ENCODE results near the gene CD19. TPM values are rescaled to one million over a fixed set of nuclear protein-coding genes. Genes with fewer than 3 reads are reported as not detected.

The CD19 gene
- polyA plus RNA-seq, 1 donor (not counting 4 experiments of a cell fraction or from before 2014, with no cell fraction given) = not detected

DNA sequence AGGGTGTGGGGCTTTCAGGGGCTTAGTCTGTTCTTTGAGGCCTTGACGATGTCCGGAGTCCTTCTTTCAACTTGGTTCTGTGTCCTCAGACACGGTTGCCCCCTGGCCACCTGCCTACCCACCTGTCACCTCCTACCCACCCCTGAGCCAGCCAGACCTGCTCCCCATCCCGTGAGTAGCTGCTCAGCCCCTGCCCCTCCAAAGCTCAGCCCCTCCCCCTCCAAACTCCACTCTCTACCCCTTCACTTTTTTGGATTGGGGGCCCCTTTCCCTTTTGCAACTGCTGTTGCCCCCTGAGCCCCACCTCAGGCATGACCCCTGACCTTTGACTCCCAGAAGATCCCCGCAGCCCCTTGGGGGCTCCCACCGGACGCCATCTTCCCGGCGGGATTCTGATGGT lies 54.3 kb downstream of the CD19 start:
- FAIRE-seq (no peak), DNase-seq (ENCODE audit: low read depth, low spot score) (no peak)
- H3K4me3 ChIP-seq (ENCODE audit: control insufficient read depth in 2 of 3, extremely low read depth in 1 of 3, insufficient read depth in 2 of 3, low read depth in 1 of 3, low read length in 3 of 3) = no peak overlapping the region
- no peaks in the 10 kb centered on the region for H3K4me1 ChIP-seq (ENCODE audit: control insufficient read depth, extremely low read depth, insufficient read depth, low read length)
- dilution Hi-C loops (cut with MboI; ENCODE audit: extremely low pct_ligation_motif_present, low sequenced_read_pairs) = no loop called here
- no peak overlapping the region for H3K4me2 ChIP-seq (ENCODE audit: control insufficient read depth, extremely low read depth, insufficient read depth, low read depth, low read length)
- H3K36me3 ChIP-seq (ENCODE audit: control insufficient read depth in 2 of 2, extremely low read depth in 1 of 2, insufficient read depth in 2 of 2, low read length in 2 of 2) = peaks cover 17 to 29% of the 10 kb centered on the region in 2 experiments
- TF ChIP-seq, protein P1, sequence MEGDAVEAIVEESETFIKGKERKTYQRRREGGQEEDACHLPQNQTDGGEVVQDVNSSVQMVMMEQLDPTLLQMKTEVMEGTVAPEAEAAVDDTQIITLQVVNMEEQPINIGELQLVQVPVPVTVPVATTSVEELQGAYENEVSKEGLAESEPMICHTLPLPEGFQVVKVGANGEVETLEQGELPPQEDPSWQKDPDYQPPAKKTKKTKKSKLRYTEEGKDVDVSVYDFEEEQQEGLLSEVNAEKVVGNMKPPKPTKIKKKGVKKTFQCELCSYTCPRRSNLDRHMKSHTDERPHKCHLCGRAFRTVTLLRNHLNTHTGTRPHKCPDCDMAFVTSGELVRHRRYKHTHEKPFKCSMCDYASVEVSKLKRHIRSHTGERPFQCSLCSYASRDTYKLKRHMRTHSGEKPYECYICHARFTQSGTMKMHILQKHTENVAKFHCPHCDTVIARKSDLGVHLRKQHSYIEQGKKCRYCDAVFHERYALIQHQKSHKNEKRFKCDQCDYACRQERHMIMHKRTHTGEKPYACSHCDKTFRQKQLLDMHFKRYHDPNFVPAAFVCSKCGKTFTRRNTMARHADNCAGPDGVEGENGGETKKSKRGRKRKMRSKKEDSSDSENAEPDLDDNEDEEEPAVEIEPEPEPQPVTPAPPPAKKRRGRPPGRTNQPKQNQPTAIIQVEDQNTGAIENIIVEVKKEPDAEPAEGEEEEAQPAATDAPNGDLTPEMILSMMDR (optimal IDR thresholded peaks at IDR 0.05 in 1 of 3, IDR thresholded peaks at IDR 0.05 in 1 of 3, conservative IDR thresholded peaks at IDR 0.05 in 1 of 3; ENCODE audit: extremely low read depth in 1 of 3, insufficient read depth in 2 of 3, low read length in 3 of 3) = no peak
- TF ChIP-seq EZH2 (IDR thresholded peaks at IDR 0.05; ENCODE audit: low read length) = no peak
- H2AFZ ChIP-seq (ENCODE audit: control insufficient read depth, low read length) = no peak overlapping the region
- no peak overlapping the region for H3K27ac ChIP-seq (ENCODE audit: control insufficient read depth, insufficient read depth, low read length)
- no peaks in the 10 kb centered on the region for H3K27me3 ChIP-seq (ENCODE audit: control insufficient read depth, extremely low read depth, insufficient read depth, low read length)
- H3K79me2 ChIP-seq (ENCODE audit: control insufficient read depth, insufficient read depth, low read length) = no peaks in the 10 kb centered on the region
- no peaks in the 10 kb centered on the region for H4K20me1 ChIP-seq (ENCODE audit: control insufficient read depth, extremely low read depth, insufficient read depth, low read length)
- H3K9me1 ChIP-seq (ENCODE audit: control insufficient read depth, extremely low read depth, insufficient read depth, low read length) = no peaks in the 10 kb centered on the region
- peaks cover 1% of the 10 kb centered on the region for H3K9me3 ChIP-seq (ENCODE audit: control insufficient read depth, low read depth, low read length)
- H3K9ac ChIP-seq (ENCODE audit: control insufficient read depth, extremely low read depth, insufficient read depth, low read length) = no peak overlapping the region

DNA sequence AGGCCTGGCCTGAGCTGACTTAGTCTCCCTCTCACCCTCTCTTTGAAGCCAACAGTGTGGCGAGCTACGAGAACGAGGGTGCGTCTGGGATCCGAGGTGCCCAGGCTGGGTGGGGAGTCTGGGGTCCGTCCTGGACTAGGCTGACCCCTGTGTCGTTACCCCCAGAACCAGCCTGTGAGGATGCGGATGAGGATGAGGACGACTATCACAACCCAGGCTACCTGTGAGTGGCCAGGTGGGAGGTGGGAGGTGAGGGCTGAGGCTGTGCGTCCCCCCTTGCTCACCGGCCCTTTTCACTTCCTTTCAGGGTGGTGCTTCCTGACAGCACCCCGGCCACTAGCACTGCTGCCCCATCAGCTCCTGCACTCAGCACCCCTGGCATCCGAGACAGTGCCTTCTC lies 54.7 kb downstream of the CD19 start:
- DNase-seq (ENCODE audit: low read depth, low spot score) (no peak), FAIRE-seq (no peak)
- dilution Hi-C loops (cut with MboI; ENCODE audit: extremely low pct_ligation_motif_present, low sequenced_read_pairs) = no loop called here
- Histone ChIP-seq H3K9me3 (ENCODE audit: control insufficient read depth, low read depth, low read length) (peaks cover 1% of the 10 kb centered on the region), H3K79me2 (ENCODE audit: control insufficient read depth, insufficient read depth, low read length) (no peaks in the 10 kb centered on the region), H3K4me1 (ENCODE audit: control insufficient read depth, extremely low read depth, insufficient read depth, low read length) (no peaks in the 10 kb centered on the region), H3K4me2 (ENCODE audit: control insufficient read depth, extremely low read depth, insufficient read depth, low read depth, low read length) (no peak overlapping the region), H3K27me3 (ENCODE audit: control insufficient read depth, extremely low read depth, insufficient read depth, low read length) (no peaks in the 10 kb centered on the region), H3K4me3 (ENCODE audit: control insufficient read depth in 2 of 3, extremely low read depth in 1 of 3, insufficient read depth in 2 of 3, low read depth in 1 of 3, low read length in 3 of 3) (no peak overlapping the region), H3K9ac (ENCODE audit: control insufficient read depth, extremely low read depth, insufficient read depth, low read length) (no peak overlapping the region), H3K36me3 (ENCODE audit: control insufficient read depth in 2 of 2, extremely low read depth in 1 of 2, insufficient read depth in 2 of 2, low read length in 2 of 2) (peaks cover 16 to 25% of the 10 kb centered on the region in 2 experiments), H2AFZ (ENCODE audit: control insufficient read depth, low read length) (no peak overlapping the region), H3K9me1 (ENCODE audit: control insufficient read depth, extremely low read depth, insufficient read depth, low read length) (no peaks in the 10 kb centered on the region), H3K27ac (ENCODE audit: control insufficient read depth, insufficient read depth, low read length) (no peak overlapping the region), H4K20me1 (ENCODE audit: control insufficient read depth, extremely low read depth, insufficient read depth, low read length) (no peaks in the 10 kb centered on the region)
- TF ChIP-seq, protein P1 (optimal IDR thresholded peaks at IDR 0.05 in 1 of 3, IDR thresholded peaks at IDR 0.05 in 1 of 3, conservative IDR thresholded peaks at IDR 0.05 in 1 of 3; ENCODE audit: extremely low read depth in 1 of 3, insufficient read depth in 2 of 3, low read length in 3 of 3) = no peak
- no peak for TF ChIP-seq EZH2 (IDR thresholded peaks at IDR 0.05; ENCODE audit: low read length)
